ENCODE results near the gene VANGL2.

Gene VANGL2

DNA sequence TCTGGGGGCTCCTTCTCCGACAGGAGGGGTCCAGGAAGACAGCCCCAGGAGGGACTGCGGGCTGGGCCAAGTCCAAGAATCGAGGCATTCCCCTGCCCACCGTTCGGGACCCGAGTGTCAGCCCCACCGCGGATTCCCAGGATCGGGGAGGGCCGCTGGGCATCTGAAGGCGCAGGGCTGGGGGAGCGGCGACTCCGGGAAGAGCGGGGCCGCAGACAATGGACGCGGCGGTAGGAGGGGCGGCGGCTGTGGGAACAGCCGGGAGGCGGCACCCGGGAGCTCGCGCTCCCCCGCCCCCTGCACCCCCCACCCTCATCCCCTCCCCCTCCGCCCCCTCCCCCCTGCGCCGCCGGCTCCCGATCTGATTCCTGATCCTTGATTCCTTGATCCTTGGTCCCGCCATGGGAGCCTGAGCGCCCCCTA is at the start of gene VANGL2:
Gene VANGL2, plus strand, starts transcription at position 342 of the 423 bp plus-strand sequence. CDS start 15,274 bp downstream, outside the sequence.
- DNase-seq, result peak in 1 of 2 donors; percentile 22

DNA sequence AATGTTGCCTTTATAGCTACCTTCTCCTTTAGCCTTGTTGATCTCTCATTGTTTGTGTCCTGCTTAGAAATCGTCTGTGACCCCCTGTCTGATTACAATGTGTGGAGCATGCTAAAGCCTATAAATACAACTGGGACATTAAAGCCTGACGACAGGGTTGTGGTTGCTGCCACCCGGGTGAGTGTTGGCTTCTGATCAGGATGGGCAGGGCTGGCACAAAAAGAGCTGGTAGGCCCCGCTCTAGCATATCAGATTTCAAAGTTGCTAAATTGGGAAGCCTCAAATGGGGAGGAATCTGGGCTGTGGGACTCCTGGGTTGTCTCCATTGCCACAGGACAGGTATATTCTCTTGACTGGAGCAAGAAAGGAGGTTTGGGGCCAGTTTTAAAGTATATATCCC is 48.7 kb upstream of the VANGL2 start:
- DNase-seq, result no peak

DNA sequence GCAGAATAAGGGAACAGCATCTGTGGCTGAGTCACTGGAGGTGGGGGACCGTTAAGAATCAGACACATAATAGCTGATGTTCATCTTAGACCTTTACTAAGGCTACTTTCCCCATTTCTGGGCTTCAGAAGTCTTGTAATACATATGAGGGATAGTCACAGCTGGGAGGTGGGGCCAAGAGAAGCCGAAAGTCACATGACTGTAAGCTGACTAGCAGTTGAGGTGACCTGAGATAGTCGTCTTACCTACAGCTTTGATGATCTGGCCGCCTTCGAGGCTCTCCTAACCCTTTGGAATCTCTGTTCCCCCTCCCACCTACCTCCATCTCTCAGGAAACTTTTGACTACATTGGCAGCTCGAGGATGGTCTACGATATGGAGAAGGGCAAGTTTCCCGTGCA is 47.8 kb upstream of the VANGL2 start:
- no peak for DNase-seq

DNA sequence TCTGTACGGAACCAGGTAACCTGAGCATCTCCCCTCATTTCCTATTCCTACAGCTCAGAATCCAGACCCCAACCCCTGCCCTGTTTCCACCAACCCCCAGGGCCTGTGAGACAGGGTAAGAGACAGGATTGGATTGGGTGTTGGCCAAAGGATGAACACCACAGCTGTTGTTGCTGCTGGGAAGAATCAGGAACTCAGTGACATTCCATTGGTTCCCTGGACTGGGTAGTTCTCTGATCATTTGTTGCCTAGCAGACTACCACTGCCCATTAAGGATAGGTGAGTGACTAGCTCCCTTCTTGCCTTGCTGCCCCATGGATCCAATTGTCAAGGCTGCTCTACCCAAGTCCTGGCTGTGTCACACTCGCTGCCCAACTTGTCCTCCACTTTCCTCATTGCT is 47.1 kb upstream of the VANGL2 start:
- DNase-seq, result no peak

DNA sequence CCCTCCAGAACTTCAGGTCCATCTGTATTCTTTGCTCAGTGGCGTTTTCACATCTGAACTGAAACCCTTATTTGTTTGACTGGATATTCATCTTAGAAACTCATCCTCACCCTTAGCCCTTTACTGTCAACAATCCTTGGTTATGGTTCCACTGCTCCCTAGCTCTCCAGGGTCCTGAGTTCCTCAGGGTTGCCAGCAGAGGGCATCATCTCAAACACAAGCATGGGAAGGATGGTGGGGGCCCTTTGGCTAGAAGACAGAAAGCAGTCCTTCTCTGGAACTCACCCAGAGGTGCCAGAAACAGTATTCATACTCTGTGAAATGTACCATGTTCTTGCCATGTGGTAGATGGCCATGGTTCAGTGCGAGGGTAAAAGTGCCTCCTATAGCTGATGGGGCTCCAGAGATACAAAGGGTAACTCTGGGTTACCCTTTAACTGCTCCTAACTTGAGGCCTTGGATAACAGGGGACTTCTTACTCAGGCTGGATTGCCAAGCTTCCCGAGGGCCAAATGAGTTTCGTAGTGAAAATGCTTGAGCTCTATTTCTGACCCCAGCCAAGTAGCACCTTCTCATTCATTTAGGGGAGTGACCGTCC is 45.9 kb upstream of the VANGL2 start:
- DNase-seq, result no peak

DNA sequence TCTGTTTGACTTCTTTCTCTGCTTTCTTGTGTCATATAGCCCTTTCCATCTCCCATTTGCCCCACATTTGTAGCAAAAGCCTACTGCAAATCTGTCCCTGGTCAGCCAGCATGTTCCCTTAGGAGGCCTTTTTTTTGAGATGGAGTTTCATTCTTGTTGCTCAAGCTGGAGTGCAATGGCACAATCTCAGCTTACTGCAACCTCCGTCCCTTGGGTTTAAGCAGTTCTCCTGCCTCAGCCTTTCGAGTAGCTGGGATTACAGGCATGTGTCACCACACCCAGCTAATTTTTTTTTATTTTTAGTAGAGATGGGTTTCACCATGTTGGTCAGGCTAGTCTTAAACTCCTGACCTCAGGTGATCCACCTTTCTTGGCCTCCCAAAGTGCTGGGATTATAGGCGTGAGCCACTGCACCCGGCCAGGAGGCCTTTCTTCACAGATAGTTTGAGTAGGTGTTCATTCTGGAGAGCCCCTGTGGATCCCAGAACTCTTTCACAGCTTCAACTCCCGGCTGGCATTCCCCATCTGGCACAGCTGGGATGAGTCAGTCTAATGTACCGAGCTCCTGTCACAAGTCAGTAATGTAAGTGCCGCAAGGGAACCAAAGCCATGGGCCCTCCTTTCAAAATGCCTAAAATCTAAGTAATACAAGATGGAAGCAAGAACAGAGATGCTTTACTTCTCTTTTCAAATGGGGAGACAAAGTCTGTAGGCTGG is 42.9 kb upstream of the VANGL2 start:
- DNase-seq, result peak in 1 of 2 donors; percentile 55

DNA sequence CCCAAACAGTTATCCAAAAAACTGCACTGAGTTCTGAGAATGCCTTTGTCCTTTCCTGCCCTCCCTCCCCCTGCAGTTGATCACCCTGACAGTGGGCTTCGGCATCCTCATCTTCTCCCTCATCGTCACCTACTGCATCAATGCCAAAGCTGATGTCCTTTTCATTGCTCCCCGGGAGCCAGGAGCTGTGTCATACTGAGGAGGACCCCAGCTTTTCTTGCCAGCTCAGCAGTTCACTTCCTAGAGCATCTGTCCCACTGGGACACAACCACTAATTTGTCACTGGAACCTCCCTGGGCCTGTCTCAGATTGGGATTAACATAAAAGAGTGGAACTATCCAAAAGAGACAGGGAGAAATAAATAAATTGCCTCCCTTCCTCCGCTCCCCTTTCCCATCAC is 42.3 kb upstream of the VANGL2 start:
- no peak for DNase-seq

DNA sequence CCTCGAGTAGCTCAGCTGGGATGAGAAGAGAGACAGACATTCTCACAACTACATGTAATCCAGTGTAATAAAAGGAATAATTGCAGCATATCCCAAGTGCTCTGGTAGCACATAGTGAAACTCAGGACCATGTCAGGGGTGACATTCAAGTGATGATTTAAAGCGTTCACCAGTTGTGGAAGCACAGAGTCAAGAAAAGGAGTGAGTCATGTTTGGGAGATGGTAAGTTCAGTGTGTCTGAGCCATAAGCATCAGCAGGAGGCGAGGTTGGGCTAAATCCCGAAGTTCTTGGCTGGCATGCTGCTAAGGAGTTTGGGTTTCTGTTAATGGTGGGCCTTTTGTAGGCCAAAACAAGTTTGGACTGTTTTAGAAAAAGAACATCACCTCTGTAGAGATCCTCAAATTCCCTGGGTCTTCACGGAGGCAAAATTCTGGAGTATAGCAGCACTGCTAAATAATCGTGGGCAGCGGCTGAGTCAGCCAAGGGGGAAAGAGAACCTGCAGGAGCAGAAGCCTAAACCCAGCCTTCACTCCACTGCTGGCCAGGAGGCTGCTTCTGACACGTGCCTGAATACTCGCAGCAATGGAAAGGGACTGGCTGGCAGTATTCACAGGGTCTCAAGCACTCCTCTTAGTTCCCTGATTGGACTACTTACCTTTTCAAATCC is 40.7 kb upstream of the VANGL2 start:
- no peak for DNase-seq

DNA sequence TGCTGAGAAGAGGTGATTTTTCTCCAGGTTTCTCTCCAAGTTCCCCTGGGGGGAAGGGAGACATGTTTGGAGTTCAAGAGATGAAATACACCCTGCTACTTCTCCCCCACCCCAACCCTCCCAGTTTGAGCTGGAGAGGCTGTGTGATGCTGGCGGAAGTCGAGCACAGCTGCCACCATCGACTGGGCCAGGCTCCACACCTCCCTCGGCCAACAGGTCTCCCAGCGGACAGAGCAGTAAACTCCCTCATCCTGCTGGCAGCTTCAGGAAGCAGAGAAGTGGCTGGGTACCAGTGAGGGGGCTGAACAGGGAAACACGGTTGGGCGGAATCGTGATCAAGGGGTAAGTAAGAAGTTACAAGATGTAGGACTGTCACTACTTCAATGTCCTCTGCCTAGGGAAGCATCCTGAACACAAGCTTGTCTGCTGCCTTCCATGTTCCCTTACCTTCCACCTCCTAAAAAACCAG is 40.1 kb upstream of the VANGL2 start:
- no peak for DNase-seq

DNA sequence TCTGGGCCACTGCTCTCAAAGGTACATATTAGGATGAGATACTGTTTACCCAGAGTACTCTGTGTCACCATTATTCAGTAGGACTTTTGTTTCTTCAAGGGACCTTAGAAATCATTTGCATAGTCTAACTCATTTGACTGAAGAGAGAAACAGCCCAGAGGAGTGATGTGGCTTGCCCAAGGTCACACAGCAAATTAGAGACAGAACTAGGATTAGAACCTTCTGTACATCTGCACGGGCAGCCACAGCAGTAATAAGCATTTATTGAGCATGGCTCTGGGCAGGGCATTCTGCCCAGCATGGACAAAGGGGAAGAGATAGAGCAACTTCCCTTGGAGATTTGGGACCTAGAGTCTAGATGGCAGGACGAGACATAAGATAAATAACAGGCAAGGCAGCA is 39.2 kb upstream of the VANGL2 start:
- no peak for DNase-seq

DNA sequence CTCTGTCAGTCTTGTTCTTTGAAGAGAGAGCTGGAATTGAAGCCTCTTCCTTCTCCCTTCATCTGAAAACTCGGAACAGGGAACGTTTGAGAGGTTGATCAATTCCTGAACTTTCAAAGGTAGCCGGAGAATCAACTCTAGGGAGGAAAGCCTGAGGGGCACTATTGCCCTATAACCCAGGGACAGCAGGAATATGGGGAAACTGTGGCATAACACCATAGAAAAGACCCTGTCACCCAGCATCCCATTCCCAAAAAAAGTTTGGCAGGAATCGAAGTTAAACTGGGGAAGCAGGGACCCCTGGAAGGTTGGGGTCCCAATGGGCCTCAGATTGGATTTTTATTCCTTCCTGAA is 38.6 kb upstream of the VANGL2 start:
- no peak for DNase-seq

DNA sequence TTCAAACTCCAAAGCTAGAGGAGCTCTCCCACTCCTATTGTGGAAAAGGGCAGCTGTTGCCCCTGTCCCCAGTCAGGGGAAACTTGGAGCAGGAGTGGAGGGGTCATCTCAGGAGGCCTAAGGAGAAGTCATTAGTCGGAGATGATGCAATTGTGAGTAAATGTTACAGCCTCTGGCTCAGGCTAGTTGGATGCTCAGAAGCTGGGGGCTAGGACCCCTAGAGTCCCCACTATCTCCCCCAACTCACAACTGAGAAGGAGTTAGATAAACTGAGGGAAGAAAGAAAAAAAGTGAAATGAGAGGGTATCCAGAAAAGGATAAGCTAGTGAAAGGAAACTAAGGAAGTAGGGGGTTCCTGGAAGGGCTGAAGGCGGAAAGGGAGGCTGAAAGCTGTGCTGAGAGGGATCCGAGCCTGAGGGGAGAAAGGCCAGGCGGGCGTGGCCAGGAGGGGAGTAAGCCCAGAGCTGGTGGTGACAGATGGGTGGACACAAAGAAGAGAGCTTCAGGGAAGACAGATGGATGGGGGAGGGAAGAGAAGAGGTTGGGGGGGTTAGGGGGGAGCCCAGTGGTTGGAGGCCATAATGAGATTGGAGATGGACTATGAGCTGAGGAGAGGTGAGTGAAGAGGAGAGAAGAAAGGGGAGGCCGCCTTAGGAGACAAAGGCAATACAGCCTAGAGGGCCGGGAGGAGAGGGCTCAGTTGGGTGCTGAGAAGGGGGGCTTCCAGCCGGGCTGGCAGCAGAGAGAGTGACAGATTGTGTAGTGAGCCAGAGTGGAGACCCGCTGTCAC is 38.0 kb upstream of the VANGL2 start:
- no peak for DNase-seq

DNA sequence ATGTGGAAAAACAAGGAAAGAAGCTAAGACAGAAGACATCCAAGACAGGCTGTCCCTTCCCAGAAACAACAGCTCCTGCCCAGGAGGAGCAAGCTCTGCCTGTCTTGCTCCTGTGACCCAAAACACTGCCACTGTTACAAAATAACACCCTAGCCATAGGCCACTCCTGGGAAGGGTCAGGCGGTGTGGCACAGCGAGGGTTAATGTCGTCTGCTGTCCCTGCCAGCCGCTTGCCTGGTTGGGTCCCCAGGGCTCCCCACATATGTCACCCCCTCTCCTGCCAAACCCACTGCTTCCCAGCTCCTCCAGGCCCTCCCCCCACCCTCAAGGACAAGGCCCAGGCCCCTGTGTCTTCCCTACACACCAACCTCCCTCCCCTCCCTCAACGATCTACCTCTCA is 37.4 kb upstream of the VANGL2 start:
- no peak for DNase-seq

DNA sequence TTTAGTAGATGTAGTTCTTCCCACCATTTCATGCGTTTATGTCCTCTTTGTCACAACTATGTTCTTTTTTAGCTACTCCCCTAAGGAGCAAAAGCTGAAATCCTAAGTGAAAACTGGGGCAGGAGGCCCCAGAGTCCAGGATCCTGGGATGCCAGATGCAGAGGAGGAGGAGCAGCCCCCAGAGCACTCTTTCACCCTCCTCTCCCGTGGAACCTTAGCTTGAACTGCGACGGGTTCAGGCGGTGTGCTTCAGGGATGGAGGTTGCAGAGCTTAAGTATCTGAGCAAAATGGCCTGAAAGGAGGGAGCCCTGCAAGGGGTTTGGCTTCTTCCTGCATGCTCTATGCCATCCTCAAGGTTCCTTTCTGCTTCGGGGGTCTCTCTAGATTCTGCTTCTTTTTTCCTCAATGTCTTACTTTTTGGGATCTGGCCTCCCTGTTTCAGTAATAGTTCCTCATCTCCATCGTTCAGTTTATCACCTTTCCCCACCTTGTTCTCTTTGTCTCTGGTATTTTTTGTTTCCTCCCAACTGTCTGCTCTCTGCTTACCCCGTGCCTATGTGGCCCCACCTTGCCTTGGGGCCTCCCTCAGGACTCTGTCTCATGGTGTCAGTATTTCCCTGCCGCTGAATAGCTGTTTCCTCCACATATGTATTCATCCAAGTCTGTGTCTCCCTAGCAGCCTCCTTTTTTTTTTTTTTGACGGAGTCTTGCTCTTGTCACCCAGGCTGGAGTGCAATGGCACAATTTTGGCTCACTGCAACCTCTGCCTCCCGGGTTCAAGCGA is 36.2 kb upstream of the VANGL2 start:
- no peak for DNase-seq

DNA sequence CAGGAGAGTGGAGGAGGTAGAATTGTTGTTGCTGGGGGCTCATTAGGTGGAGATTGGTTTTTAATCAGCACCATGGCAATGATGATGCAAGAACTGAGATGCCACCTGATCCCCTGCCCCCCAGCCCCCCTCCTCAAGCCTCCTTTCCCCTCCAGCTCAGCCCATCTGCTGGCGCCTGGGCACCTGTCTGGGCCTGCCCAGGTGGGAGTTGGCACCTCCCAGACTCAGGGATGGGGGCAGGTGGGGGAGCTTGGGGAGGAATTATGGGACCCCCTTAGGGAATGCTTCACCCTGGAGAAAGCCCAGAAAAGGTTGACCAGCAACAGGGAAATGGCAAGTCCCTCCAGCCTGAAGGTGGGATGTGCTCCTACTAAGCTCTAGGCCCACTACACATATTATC is 35.0 kb upstream of the VANGL2 start:
- no peak for DNase-seq

DNA sequence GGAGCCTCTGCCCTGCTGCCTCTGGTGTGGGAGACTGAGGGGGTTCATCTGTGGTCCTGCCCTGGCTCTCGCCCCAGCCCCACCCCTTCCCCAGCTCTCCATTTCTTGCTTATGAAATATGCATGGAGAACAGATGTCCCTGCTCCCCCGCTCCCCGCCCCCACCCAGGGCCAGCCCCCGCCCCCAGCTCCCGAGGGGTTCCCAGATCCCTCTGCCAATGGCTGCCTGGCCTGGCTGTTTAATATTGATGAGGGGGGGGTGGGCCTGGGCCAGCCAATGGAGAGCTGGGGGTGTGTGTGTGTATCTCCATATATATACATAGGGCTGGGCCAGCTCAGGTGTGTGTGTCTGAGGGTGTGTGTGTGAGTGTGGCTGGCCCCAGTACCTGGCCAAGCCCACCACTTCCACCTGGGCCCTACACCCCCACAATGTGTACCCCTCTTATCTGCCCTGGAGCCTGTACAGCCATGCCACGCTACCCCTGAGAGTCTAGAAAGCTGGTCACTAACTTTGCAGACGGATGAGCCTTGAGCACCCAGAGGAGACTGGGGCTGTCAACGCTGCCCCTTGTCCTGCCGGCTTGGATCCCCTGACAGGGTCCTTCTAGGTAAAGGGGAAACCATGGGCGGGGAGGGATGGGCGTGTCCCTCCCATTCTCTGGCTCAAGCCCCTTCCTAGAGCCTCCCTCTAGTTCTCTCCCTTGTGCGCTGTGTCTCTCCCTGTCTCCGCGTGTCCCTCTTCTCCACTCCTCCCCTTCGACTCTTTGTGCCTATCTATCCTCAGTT is 33.4 kb upstream of the VANGL2 start, which contains the start of gene NHLH1:
Gene NHLH1, plus strand, starts transcription at position 341 of the 785 bp plus-strand sequence. CDS start 3,661 bp downstream, outside the sequence.
- no peak for DNase-seq

DNA sequence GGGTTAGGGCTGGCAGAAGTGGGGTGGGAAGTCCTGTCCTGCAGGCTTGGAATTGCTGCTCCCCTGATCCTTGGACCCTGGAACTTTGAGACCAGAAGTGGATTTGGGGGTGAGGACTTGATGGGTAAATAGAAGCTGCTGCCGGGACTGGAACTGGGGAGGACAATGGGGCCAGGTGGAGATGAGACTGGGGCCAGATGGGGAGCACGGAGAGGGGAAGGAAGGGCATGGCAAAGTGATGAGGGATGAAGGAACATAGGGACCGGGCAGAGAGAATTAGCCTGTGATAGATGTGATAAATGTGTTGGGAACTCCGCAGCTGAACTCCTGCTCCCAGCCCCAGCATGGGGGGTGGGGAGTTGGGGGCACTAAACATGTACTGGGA is 32.9 kb upstream of the VANGL2 start:
- no peak for DNase-seq

DNA sequence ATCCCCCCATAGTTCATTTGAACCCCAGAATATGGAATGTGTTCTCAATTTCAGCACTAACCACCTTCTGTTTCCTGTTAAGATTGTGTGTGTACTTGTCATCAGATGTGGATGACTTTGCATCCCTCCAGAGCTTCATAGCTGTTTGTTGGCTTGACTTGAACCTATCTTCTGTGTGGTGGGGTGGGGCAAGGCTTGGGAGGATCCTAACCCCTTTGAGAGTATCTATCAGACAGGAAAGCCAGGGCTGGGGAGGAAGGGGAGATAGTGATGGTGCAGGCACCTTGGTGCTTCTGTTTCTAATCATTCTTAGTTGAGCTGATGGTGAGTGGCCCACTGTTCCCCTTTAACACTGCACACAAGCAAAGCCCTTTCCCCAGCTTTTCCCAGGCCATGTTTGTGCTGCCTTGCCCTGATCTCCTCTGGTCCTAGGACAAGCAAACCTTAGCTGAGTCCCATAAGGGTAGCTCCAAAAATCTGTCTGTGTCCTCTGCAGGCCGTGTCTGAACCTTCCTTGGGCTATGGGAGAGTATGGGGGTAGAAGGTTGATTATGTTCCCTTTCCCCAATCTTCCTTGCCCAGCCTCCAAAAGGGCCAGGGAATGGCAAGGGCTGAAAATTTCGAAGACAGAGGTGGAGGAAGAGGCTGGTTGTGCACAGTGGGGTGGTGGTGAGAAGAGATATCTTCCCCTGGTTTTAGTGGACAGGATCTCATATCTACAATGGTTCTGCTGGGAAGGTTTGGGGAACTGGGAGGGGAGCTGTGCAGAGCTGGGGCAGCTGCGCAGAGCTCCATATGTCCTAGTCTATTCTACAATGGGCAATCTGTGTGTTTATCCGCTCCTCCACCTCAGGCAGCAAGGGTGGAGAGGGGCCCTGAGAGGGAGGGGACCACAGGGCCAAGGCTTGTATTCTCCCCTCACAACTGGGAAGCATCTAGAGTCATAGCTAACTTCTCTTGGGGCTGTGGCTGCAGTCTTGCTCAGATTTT is 32.1 kb upstream of the VANGL2 start:
- DNase-seq, result no peak

DNA sequence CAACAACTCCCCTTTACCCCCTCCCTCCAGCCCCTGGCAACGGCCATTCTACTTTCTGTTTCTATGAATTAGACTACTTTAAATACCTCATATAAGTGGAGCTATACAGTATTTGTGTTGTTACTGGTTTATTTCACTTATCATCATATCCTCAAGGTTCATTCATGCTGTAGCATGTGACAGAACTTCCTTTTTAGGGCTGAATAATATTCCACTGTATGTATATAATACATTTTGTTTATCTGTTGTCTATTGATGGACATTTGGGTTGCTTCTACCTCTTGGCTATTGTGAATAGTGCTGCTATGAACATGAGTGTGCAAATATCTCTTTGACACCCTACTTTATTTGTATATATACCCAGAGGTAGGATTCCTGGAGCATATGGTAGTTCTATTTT is 31.3 kb upstream of the VANGL2 start:
- DNase-seq, result no peak

All from inflammatory macrophage treated with lipopolysaccharide for 1 hour (primary cell).